Endothelial cell (in vitro differentiated cells): ENCODE data around the gene RWDD2A. TPM values are rescaled to one million over a fixed set of nuclear protein-coding genes. Genes with fewer than 3 reads are reported as not detected.

Source experiments
- DNase-seq: peaks from one replicate; pipeline ENCODE4 v3.0.0; 2021; ENCODE audit warnings: low spot score
- H3K27ac Mint-ChIP-seq: one replicate; pipeline ENCODE4 v1.8.0; 2021; ENCODE audit warnings: mixed read lengths, inconsistent platforms; ENCODE audit not compliant: unreplicated experiment
- H3K27me3 Mint-ChIP-seq: one replicate; pipeline ENCODE4 v1.8.0; 2021; ENCODE audit warnings: mild to moderate bottlenecking, moderate library complexity, mixed read lengths, inconsistent platforms; ENCODE audit not compliant: unreplicated experiment
- H3K36me3 Mint-ChIP-seq: one replicate; pipeline ENCODE4 v1.8.0; 2021; ENCODE audit warnings: mild to moderate bottlenecking, low read depth, mixed read lengths, inconsistent platforms; ENCODE audit not compliant: unreplicated experiment
- H3K4me1 Mint-ChIP-seq: one replicate; pipeline ENCODE4 v1.8.0; 2021; ENCODE audit warnings: mild to moderate bottlenecking, mixed read lengths, inconsistent platforms; ENCODE audit not compliant: unreplicated experiment
- H3K4me3 Mint-ChIP-seq: one replicate; pipeline ENCODE4 v1.8.0; 2021; ENCODE audit warnings: mild to moderate bottlenecking, mixed read lengths, inconsistent platforms; ENCODE audit not compliant: unreplicated experiment
- H3K9me3 Mint-ChIP-seq: one replicate; pipeline ENCODE4 v1.8.0; 2021; ENCODE audit warnings: mixed read lengths, inconsistent platforms; ENCODE audit not compliant: unreplicated experiment
- CTCF ChIP-seq: fragments of 200-600 bp; sonication (generic); IDR thresholded peaks from one replicate; pipeline ENCODE4 v1.5.0; 2021; ENCODE audit warnings: antibody characterized with exemption; ENCODE audit not compliant: unreplicated experiment
- total RNA-seq: library from RNA; stranded (reverse); fragmentation: NEBNext Ultra II Directional; extraction: Animal tissue kit (Norgen Biotek cat#: 25700); gene quantifications from one replicate; pipeline ENCODE4 v1.2.1, GENCODE V29; 2021; ENCODE audit not compliant: unreplicated experiment

Gene RWDD2A
- total RNA-seq, 1 donor from 2014 or later = 4.4 TPM

GRCh38 chr6:83215131-83216047, 22.2 kb downstream of the RWDD2A start:
- H3K4me1 Mint-ChIP-seq = no peaks in the 10 kb centered on the region
- H3K9me3 Mint-ChIP-seq = no peaks in the 10 kb centered on the region
- peak; percentile 59 for DNase-seq
- no peak overlapping the region for H3K27ac Mint-ChIP-seq
- H3K27me3 Mint-ChIP-seq = no peaks in the 10 kb centered on the region
- no peaks in the 10 kb centered on the region for H3K36me3 Mint-ChIP-seq
- H3K4me3 Mint-ChIP-seq = no peak overlapping the region
- TF ChIP-seq CTCF = peak; percentile 36

GRCh38 chr6:83216806-83217205, 23.6 kb downstream of the RWDD2A start:
- H3K27ac Mint-ChIP-seq = no peak overlapping the region
- no peaks in the 10 kb centered on the region for H3K4me1 Mint-ChIP-seq
- TF ChIP-seq CTCF = no peak
- no peak for DNase-seq
- no peaks in the 10 kb centered on the region for H3K36me3 Mint-ChIP-seq
- no peaks in the 10 kb centered on the region for H3K27me3 Mint-ChIP-seq
- H3K4me3 Mint-ChIP-seq = no peak overlapping the region
- no peaks in the 10 kb centered on the region for H3K9me3 Mint-ChIP-seq

GRCh38 chr6:83218646-83219045, 25.5 kb downstream of the RWDD2A start:
- H3K4me1 Mint-ChIP-seq = no peaks in the 10 kb centered on the region
- no peak for TF ChIP-seq CTCF
- DNase-seq = no peak

GRCh38 chr6:83220121-83220520, 27.0 kb downstream of the RWDD2A start:
- no peak for DNase-seq
- Mint-ChIP-seq H3K27me3 (no peaks in the 10 kb centered on the region), H3K36me3 (no peaks in the 10 kb centered on the region), H3K9me3 (no peaks in the 10 kb centered on the region), H3K4me1 (no peaks in the 10 kb centered on the region), H3K27ac (peak overlapping the region; percentile 38), H3K4me3 (no peak overlapping the region)
- no peak for TF ChIP-seq CTCF

More at GRCh38 chr6:83218646-83219045, 25.5 kb downstream of the RWDD2A start:
- Mint-ChIP-seq H3K9me3 (no peaks in the 10 kb centered on the region), H3K27me3 (no peaks in the 10 kb centered on the region), H3K36me3 (no peaks in the 10 kb centered on the region), H3K27ac (no peak overlapping the region), H3K4me3 (no peak overlapping the region)

- no peak overlapping the region for H3K27ac Mint-ChIP-seq
- no peaks in the 10 kb centered on the region for H3K4me1 Mint-ChIP-seq
- no peak for DNase-seq
- no peak for TF ChIP-seq CTCF
- H3K9me3 Mint-ChIP-seq = no peaks in the 10 kb centered on the region
- no peaks in the 10 kb centered on the region for H3K36me3 Mint-ChIP-seq
- no peaks in the 10 kb centered on the region for H3K27me3 Mint-ChIP-seq
- H3K4me3 Mint-ChIP-seq = no peak overlapping the region
Measured at GRCh38 chr6:83221276-83221675, 28.1 kb downstream of the RWDD2A start.
